ENCODE measurements around the gene SRBD1.
A peak's percentile ranks its signal among the peaks of the same experiment; 100 is the strongest.

Gene SRBD1

GRCh38 chr2:45582522-45582921, 28.5 kb downstream of the SRBD1 start:
- Histone ChIP-seq H3K27me3 (ENCODE audit: insufficient read depth, low read length, poor library complexity) (no peaks in the 10 kb centered on the region), H3K4me2 (ENCODE audit: insufficient read depth, low read length) (no peak overlapping the region), H3K79me2 (ENCODE audit: insufficient read depth, low read length) (peaks cover 3% of the 10 kb centered on the region; the same call in 1 of the 2 replicates), H3K9ac (ENCODE audit: low read depth, low read length) (no peak overlapping the region), H4K20me1 (ENCODE audit: insufficient read depth, low read length) (no peaks in the 10 kb centered on the region), H3K9me3 (ENCODE audit: insufficient read depth, low read length, severe bottlenecking) (no peaks in the 10 kb centered on the region), H3K4me1 (ENCODE audit: insufficient read depth, low read length) (peaks cover 3% of the 10 kb centered on the region; the same call in 1 of the 2 replicates), H2AFZ (ENCODE audit: low read depth, low read length) (no peak overlapping the region), H3K4me3 (ENCODE audit: low read depth in 1 of 2, low read length in 2 of 2) (no peak overlapping the region), H3K36me3 (ENCODE audit: insufficient read depth, low read length) (peaks cover 16% of the 10 kb centered on the region; the same call in 1 of the 2 replicates), H3K27ac (ENCODE audit: low read length) (no peak overlapping the region)
- no peak for ATAC-seq (ENCODE audit: insufficient read depth, low read depth)
- DNase-seq = no peak
- no peak for TF ChIP-seq EZH2 (IDR thresholded peaks at IDR 0.05; ENCODE audit: borderline replicate concordance, low read depth, low read length, severe bottlenecking)
- TF ChIP-seq, protein P1, sequence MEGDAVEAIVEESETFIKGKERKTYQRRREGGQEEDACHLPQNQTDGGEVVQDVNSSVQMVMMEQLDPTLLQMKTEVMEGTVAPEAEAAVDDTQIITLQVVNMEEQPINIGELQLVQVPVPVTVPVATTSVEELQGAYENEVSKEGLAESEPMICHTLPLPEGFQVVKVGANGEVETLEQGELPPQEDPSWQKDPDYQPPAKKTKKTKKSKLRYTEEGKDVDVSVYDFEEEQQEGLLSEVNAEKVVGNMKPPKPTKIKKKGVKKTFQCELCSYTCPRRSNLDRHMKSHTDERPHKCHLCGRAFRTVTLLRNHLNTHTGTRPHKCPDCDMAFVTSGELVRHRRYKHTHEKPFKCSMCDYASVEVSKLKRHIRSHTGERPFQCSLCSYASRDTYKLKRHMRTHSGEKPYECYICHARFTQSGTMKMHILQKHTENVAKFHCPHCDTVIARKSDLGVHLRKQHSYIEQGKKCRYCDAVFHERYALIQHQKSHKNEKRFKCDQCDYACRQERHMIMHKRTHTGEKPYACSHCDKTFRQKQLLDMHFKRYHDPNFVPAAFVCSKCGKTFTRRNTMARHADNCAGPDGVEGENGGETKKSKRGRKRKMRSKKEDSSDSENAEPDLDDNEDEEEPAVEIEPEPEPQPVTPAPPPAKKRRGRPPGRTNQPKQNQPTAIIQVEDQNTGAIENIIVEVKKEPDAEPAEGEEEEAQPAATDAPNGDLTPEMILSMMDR (IDR thresholded peaks at IDR 0.05; ENCODE audit: borderline replicate concordance, extremely low read depth, low read length, poor library complexity, severe bottlenecking) = no peak

DNA sequence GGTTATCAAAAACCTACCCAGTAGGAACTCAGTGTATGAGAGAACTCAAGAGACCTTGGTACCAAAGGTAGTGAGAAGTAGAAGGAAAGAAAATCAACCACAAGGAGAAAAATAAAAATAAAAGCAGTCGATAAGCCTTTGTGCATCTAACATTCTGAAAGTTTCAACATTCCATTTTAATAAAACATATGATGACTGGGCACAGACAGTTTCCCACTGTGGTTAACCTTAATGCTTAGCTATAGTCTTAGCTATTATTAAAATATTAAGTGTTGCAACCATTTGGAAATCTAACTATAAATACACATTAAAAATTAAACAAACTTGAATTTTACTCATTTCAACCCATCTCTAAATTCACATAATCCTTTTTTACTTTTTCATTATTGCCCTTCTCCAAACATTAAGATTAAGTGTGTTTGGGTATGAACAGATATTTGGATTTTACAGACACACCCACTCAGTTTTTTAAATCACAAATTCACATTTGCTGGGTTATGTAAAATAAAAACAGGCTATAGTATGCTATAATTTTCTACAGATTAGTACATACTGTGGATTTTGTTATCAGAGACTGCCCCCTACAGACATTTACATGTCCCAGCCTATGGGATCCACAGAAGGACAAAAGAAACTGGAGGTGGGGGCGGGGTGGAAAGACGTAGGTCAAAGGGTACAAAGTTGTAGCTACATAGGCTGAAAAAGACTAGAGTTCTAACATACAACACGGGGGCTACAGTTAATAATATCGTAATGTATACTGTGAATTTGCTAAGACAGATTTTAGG, 32.8 kb downstream of the SRBD1 start:
- ATAC-seq (ENCODE audit: insufficient read depth, low read depth) (peak; percentile 95), DNase-seq (peak; percentile 46)
- Histone ChIP-seq H2AFZ (ENCODE audit: low read depth, low read length) (no peak overlapping the region), H3K9me3 (ENCODE audit: insufficient read depth, low read length, severe bottlenecking) (no peaks in the 10 kb centered on the region), H4K20me1 (ENCODE audit: insufficient read depth, low read length) (no peaks in the 10 kb centered on the region), H3K27me3 (ENCODE audit: insufficient read depth, low read length, poor library complexity) (no peaks in the 10 kb centered on the region), H3K4me1 (ENCODE audit: insufficient read depth, low read length) (peaks cover 3% of the 10 kb centered on the region; the same call in 1 of the 2 replicates), H3K4me2 (ENCODE audit: insufficient read depth, low read length) (no peak overlapping the region), H3K9ac (ENCODE audit: low read depth, low read length) (no peak overlapping the region), H3K36me3 (ENCODE audit: insufficient read depth, low read length) (peaks cover 41% of the 10 kb centered on the region; the same call in 1 of the 2 replicates), H3K79me2 (ENCODE audit: insufficient read depth, low read length) (no peaks in the 10 kb centered on the region), H3K4me3 (ENCODE audit: low read depth in 1 of 2, low read length in 2 of 2) (no peak overlapping the region), H3K27ac (ENCODE audit: low read length) (no peak overlapping the region)
- no peak for TF ChIP-seq EZH2 (IDR thresholded peaks at IDR 0.05; ENCODE audit: borderline replicate concordance, low read depth, low read length, severe bottlenecking)
- TF ChIP-seq, protein P1 (IDR thresholded peaks at IDR 0.05; ENCODE audit: borderline replicate concordance, extremely low read depth, low read length, poor library complexity, severe bottlenecking) = peak; percentile 78

DNA sequence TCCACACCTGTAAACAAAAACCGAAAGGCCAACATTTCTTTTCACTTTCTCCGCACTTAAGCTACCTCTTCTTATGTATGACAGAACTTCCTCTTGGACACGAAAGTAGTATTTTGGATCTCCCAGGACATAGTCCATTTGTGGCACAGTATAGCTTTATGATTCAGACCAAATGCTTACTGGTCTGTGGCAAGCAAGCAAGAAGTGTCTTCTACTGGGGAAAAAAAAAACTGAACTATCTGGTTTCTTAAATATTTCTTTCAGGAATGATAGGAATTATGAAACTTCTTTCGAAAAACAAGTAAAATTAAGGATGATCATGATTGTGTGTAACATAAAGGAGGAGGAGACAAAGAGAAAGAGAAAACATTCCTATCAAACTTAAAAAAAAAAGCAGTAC, 33.6 kb downstream of the SRBD1 start:
- H3K27ac ChIP-seq (ENCODE audit: low read length) = no peak overlapping the region
- no peak overlapping the region for H3K4me2 ChIP-seq (ENCODE audit: insufficient read depth, low read length)
- no peak overlapping the region for H3K4me3 ChIP-seq (ENCODE audit: low read depth in 1 of 2, low read length in 2 of 2)
- H3K27me3 ChIP-seq (ENCODE audit: insufficient read depth, low read length, poor library complexity) = no peaks in the 10 kb centered on the region
- H3K4me1 ChIP-seq (ENCODE audit: insufficient read depth, low read length) = peaks cover 3% of the 10 kb centered on the region; the same call in 1 of the 2 replicates
- no peak overlapping the region for H3K9ac ChIP-seq (ENCODE audit: low read depth, low read length)
- H2AFZ ChIP-seq (ENCODE audit: low read depth, low read length) = no peak overlapping the region
- DNase-seq (no peak), ATAC-seq (ENCODE audit: insufficient read depth, low read depth) (no peak)
- peaks cover 40% of the 10 kb centered on the region; the same call in 1 of the 2 replicates for H3K36me3 ChIP-seq (ENCODE audit: insufficient read depth, low read length)
- H3K9me3 ChIP-seq (ENCODE audit: insufficient read depth, low read length, severe bottlenecking) = no peaks in the 10 kb centered on the region
- no peak for TF ChIP-seq EZH2 (IDR thresholded peaks at IDR 0.05; ENCODE audit: borderline replicate concordance, low read depth, low read length, severe bottlenecking)
- TF ChIP-seq, protein P1 (IDR thresholded peaks at IDR 0.05; ENCODE audit: borderline replicate concordance, extremely low read depth, low read length, poor library complexity, severe bottlenecking) = no peak
- H3K79me2 ChIP-seq (ENCODE audit: insufficient read depth, low read length) = no peaks in the 10 kb centered on the region
- H4K20me1 ChIP-seq (ENCODE audit: insufficient read depth, low read length) = no peaks in the 10 kb centered on the region
